ENCODE measurements around the gene SGSM2. TPM values are rescaled to one million over a fixed set of nuclear protein-coding genes. Genes with fewer than 3 reads are reported as not detected.

SGSM2 gene
- total and polyA plus RNA-seq, 2 donors (not counting 1 experiment from before 2014, with no cell fraction given), result 139 to 181 TPM

DNA sequence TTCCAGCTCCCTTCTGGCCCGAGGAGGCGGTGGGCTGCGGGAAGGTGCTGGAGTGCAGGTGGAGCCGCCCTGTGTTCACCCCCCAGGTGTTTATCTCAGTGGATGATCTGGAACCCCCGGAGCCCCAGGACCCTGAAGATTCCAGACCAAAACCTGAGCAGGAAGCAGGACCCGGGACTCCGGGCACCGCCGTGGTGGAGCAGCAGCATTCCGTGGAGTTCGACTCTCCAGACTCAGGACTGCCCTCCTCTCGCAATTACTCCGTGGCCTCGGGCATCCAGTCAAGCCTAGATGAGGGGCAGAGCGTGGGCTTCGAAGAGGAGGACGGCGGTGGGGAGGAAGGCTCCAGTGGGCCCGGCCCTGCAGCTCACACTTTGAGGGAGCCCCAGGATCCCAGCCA is 38.1 kb downstream of the SGSM2 start:
- ChIA-PET CTCF (interaction anchor here (14.1 kb wide), 1 partner anchor 39 kb away, joined by 650 read pairs; no protein-coding TSS in a partner anchor), POLR2A (no interaction called here)
- ATAC-seq (ENCODE audit: low read depth), result no peak
- H3K4me2 ChIP-seq (replicated peaks; ENCODE audit: low read depth, low read length, poor library complexity, severe bottlenecking), result no peak overlapping the region
- DNase-seq, result no peak
- no peaks in the 10 kb centered on the region for H3K9me3 ChIP-seq (ENCODE audit: control extremely low read depth in 1 of 3, control insufficient read depth in 2 of 3, insufficient read depth in 1 of 3, low read length in 2 of 3)
- H3K27me3 ChIP-seq (replicated peaks in 1 of 4; ENCODE audit: control extremely low read depth in 1 of 4, control insufficient read depth in 3 of 4, insufficient read depth in 4 of 4, low read length in 3 of 4), result no peaks in the 10 kb centered on the region
- TF ChIP-seq EZH2 (IDR thresholded peaks at IDR 0.05; ENCODE audit: borderline replicate concordance, insufficient read depth, low read depth, low read length, poor library complexity, severe bottlenecking), result no peak
- TF ChIP-seq, protein P1, sequence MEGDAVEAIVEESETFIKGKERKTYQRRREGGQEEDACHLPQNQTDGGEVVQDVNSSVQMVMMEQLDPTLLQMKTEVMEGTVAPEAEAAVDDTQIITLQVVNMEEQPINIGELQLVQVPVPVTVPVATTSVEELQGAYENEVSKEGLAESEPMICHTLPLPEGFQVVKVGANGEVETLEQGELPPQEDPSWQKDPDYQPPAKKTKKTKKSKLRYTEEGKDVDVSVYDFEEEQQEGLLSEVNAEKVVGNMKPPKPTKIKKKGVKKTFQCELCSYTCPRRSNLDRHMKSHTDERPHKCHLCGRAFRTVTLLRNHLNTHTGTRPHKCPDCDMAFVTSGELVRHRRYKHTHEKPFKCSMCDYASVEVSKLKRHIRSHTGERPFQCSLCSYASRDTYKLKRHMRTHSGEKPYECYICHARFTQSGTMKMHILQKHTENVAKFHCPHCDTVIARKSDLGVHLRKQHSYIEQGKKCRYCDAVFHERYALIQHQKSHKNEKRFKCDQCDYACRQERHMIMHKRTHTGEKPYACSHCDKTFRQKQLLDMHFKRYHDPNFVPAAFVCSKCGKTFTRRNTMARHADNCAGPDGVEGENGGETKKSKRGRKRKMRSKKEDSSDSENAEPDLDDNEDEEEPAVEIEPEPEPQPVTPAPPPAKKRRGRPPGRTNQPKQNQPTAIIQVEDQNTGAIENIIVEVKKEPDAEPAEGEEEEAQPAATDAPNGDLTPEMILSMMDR (IDR thresholded peaks at IDR 0.05), result no peak
- no peaks in the 10 kb centered on the region for H3K79me2 ChIP-seq (ENCODE audit: control insufficient read depth, insufficient read depth, low read length)
- H4K20me1 ChIP-seq (ENCODE audit: control insufficient read depth, insufficient read depth, low read length, poor library complexity, severe bottlenecking), result no peaks in the 10 kb centered on the region
- Mint-ChIP-seq H3K27ac (no peak overlapping the region), H3K27me3 (no peaks in the 10 kb centered on the region), H3K4me1 (no peaks in the 10 kb centered on the region), H3K4me3 (no peak overlapping the region), H3K9me3 (ENCODE audit: insufficient read depth) (no peaks in the 10 kb centered on the region)
- H3K4me3 ChIP-seq (ENCODE audit: control extremely low read depth in 1 of 5, extremely low read depth in 1 of 5, insufficient read depth in 1 of 5, low read depth in 2 of 5, low read length in 4 of 5), result no peak overlapping the region
- no peak overlapping the region for H2AFZ ChIP-seq (ENCODE audit: insufficient read depth, low read depth, low read length, poor library complexity, severe bottlenecking)
- no peak overlapping the region for H3K27ac ChIP-seq (ENCODE audit: low read length in 2 of 2)
- no peaks in the 10 kb centered on the region for H3K4me1 ChIP-seq (ENCODE audit: control insufficient read depth in 2 of 2, insufficient read depth in 2 of 2, low read length in 2 of 2)
- peaks cover 0 to 18% of the 10 kb centered on the region in 2 experiments for H3K36me3 ChIP-seq (replicated peaks in 1 of 2; ENCODE audit: control extremely low read depth in 1 of 2, control insufficient read depth in 1 of 2, extremely low read depth in 1 of 2, insufficient read depth in 2 of 2, low read length in 1 of 2)
- H3K9ac ChIP-seq (ENCODE audit: low read length), result no peak overlapping the region
- 98% methylated on average over 19 of the region's 19 CpGs for WGBS (ENCODE audit: insufficient coverage)
- intact Hi-C loops (cut with micrococcal nuclease), result no loop called here

DNA sequence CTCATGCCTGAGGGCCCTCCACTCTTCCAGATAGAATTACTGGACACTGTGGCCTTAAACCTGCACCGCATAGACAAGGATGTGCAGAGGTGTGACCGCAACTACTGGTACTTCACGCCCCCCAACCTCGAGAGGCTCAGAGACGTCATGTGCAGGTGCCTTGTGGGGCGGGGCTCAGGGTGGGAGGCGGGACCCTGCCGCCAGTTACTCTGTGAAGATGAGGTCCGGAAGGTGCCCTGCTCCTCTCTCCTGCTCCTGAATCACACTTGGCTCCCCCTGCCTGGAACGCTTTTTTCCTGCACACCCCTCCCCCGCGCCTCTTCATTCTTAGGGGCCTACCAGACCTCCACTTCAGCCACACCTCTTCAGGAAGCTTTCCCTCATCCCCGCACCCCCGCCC is 38.8 kb downstream of the SGSM2 start:
- H3K9me3 Mint-ChIP-seq (ENCODE audit: insufficient read depth), result no peaks in the 10 kb centered on the region
- intact Hi-C loops (cut with micrococcal nuclease), result no loop called here
- Histone ChIP-seq H3K9ac (ENCODE audit: low read length) (no peak overlapping the region), H3K27me3 (replicated peaks in 1 of 4; ENCODE audit: control extremely low read depth in 1 of 4, control insufficient read depth in 3 of 4, insufficient read depth in 4 of 4, low read length in 3 of 4) (no peaks in the 10 kb centered on the region), H3K9me3 (ENCODE audit: control extremely low read depth in 1 of 3, control insufficient read depth in 2 of 3, insufficient read depth in 1 of 3, low read length in 2 of 3) (no peaks in the 10 kb centered on the region), H3K4me2 (replicated peaks; ENCODE audit: low read depth, low read length, poor library complexity, severe bottlenecking) (no peak overlapping the region), H3K4me3 (ENCODE audit: control extremely low read depth in 1 of 5, extremely low read depth in 1 of 5, insufficient read depth in 1 of 5, low read depth in 2 of 5, low read length in 4 of 5) (no peak overlapping the region), H4K20me1 (ENCODE audit: control insufficient read depth, insufficient read depth, low read length, poor library complexity, severe bottlenecking) (no peaks in the 10 kb centered on the region), H2AFZ (ENCODE audit: insufficient read depth, low read depth, low read length, poor library complexity, severe bottlenecking) (no peak overlapping the region), H3K4me1 (ENCODE audit: control insufficient read depth in 2 of 2, insufficient read depth in 2 of 2, low read length in 2 of 2) (no peaks in the 10 kb centered on the region), H3K36me3 (replicated peaks in 1 of 2; ENCODE audit: control extremely low read depth in 1 of 2, control insufficient read depth in 1 of 2, extremely low read depth in 1 of 2, insufficient read depth in 2 of 2, low read length in 1 of 2) (peaks cover 0 to 18% of the 10 kb centered on the region in 2 experiments), H3K79me2 (ENCODE audit: control insufficient read depth, insufficient read depth, low read length) (no peaks in the 10 kb centered on the region), H3K27ac (ENCODE audit: low read length in 2 of 2) (no peak overlapping the region)
- ATAC-seq (ENCODE audit: low read depth) (no peak), DNase-seq (no peak)
- no peaks in the 10 kb centered on the region for H3K27me3 Mint-ChIP-seq
- no peaks in the 10 kb centered on the region for H3K4me1 Mint-ChIP-seq
- CTCF ChIA-PET, result interaction anchor here (14.1 kb wide), 1 partner anchor 38 kb away, joined by 650 read pairs; no protein-coding TSS in a partner anchor
- 95% methylated on average over 14 of the region's 14 CpGs for WGBS (ENCODE audit: insufficient coverage)
- POLR2A ChIA-PET, result no interaction called here
- H3K4me3 Mint-ChIP-seq, result no peak overlapping the region
- no peak for TF ChIP-seq EZH2 (IDR thresholded peaks at IDR 0.05; ENCODE audit: borderline replicate concordance, insufficient read depth, low read depth, low read length, poor library complexity, severe bottlenecking)
- TF ChIP-seq, protein P1 (IDR thresholded peaks at IDR 0.05), result no peak
- no peak overlapping the region for H3K27ac Mint-ChIP-seq
